Measurements from ENCODE around the gene CACNA1S. TPM values are rescaled to one million over a fixed set of nuclear protein-coding genes. Genes with fewer than 3 reads are reported as not detected.

The CACNA1S gene
- total RNA-seq, 3 donors from 2014 or later: not detected

DNA sequence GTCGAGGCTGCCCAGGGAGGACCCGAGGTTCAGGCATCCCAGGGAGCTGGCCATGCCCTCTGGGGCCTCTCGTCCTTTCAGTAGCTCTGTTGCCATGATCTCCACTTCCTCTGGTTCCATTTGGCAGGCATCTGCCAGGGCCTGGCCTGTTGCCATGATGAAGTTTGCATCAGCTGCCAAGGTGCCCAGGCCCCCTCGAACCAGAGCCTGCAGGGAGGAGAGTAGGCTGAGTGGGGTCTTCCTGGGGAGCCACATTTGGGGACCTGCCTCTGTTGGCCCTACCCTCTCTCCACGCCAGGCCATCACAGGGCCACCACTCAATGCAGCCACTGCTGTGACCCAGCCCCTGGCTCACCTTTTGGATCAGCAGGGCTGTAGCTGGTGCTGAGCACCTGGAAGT lies 72.3 kb downstream of the CACNA1S start:
- no peak overlapping the region for H3K4me3 ChIP-seq
- no peaks in the 10 kb centered on the region for H3K4me1 ChIP-seq
- H3K36me3 ChIP-seq: no peaks in the 10 kb centered on the region
- H3K27me3 ChIP-seq: peaks cover 0 to 5% of the 10 kb centered on the region in 2 donors
- intact Hi-C loops (cut with DNase I; ENCODE audit: low total_unique reads): loop anchor here (10.0 kb wide), 1 partner anchor 65 kb away; no protein-coding TSS in a partner anchor
- TF ChIP-seq CTCF (IDR thresholded peaks at IDR 0.05): no peak
- TF ChIP-seq POLR2A (IDR thresholded peaks at IDR 0.05): no peak
- no peak for TF ChIP-seq POLR2AphosphoS5 (IDR thresholded peaks at IDR 0.05)
- DNase-seq (ENCODE audit: low spot score in 2 of 2): no peak
- no peak overlapping the region for H3K27ac ChIP-seq
- no peaks in the 10 kb centered on the region for H3K9me3 ChIP-seq

DNA sequence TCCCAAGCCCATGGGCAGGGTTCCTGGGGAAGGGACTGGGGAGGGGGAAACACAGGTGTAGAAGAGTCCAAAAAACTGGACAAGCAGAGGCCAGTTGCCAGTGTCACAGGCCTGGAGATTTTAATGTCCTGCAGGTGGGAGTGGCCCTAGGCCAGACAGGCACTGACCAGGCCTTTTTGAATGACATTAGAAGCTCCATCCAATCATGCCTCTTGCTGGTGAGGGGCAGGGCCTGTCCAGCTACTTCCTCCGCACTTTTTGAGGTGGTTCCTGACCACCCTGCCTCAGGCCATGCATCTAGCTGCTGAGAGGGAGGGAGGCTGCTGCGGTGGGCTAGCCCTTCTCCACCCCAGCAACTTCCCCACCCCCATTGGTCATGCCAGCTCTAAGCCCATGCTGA lies 72.8 kb downstream of the CACNA1S start:
- no peak for DNase-seq (ENCODE audit: low spot score in 2 of 2)
- peaks cover 0 to 5% of the 10 kb centered on the region in 2 donors for H3K27me3 ChIP-seq
- TF ChIP-seq CTCF (IDR thresholded peaks at IDR 0.05) (no peak), POLR2A (IDR thresholded peaks at IDR 0.05) (no peak), POLR2AphosphoS5 (IDR thresholded peaks at IDR 0.05) (no peak)
- H3K36me3 ChIP-seq: no peaks in the 10 kb centered on the region
- no peak overlapping the region for H3K4me3 ChIP-seq
- intact Hi-C loops (cut with DNase I; ENCODE audit: low total_unique reads): no loop called here
- H3K4me1 ChIP-seq: no peaks in the 10 kb centered on the region
- H3K9me3 ChIP-seq: no peaks in the 10 kb centered on the region
- no peak overlapping the region for H3K27ac ChIP-seq

- peaks cover 0 to 5% of the 10 kb centered on the region in 2 donors for H3K27me3 ChIP-seq
- no peak for TF ChIP-seq CTCF (IDR thresholded peaks at IDR 0.05)
- no peak for TF ChIP-seq POLR2AphosphoS5 (IDR thresholded peaks at IDR 0.05)
- no peak for TF ChIP-seq POLR2A (IDR thresholded peaks at IDR 0.05)
- no peak overlapping the region for H3K27ac ChIP-seq
- H3K36me3 ChIP-seq: no peaks in the 10 kb centered on the region
- intact Hi-C loops (cut with DNase I; ENCODE audit: low total_unique reads): no loop called here
- no peak overlapping the region for H3K4me3 ChIP-seq
- no peak for DNase-seq (ENCODE audit: low spot score in 2 of 2)
- H3K9me3 ChIP-seq: no peaks in the 10 kb centered on the region
- H3K4me1 ChIP-seq: no peaks in the 10 kb centered on the region
Observed at GRCh38 chr1:201038186-201038876, 73.9 kb downstream of the CACNA1S start.

- H3K9me3 ChIP-seq: no peaks in the 10 kb centered on the region
- H3K27me3 ChIP-seq: peaks cover 0 to 5% of the 10 kb centered on the region in 2 donors
- H3K36me3 ChIP-seq: no peaks in the 10 kb centered on the region
- H3K4me3 ChIP-seq: no peak overlapping the region
- no peaks in the 10 kb centered on the region for H3K4me1 ChIP-seq
- intact Hi-C loops (cut with DNase I; ENCODE audit: low total_unique reads): no loop called here
- no peak overlapping the region for H3K27ac ChIP-seq
- no peak for TF ChIP-seq POLR2A (IDR thresholded peaks at IDR 0.05)
- TF ChIP-seq POLR2AphosphoS5 (IDR thresholded peaks at IDR 0.05): no peak
- TF ChIP-seq CTCF (IDR thresholded peaks at IDR 0.05): no peak
- DNase-seq (ENCODE audit: low spot score in 2 of 2): no peak
Observed at GRCh38 chr1:201036188-201036842, 75.9 kb downstream of the CACNA1S start.

- Histone ChIP-seq H3K27me3 (peaks cover 0 to 5% of the 10 kb centered on the region in 2 donors), H3K36me3 (no peaks in the 10 kb centered on the region), H3K27ac (no peak overlapping the region), H3K4me1 (no peaks in the 10 kb centered on the region), H3K9me3 (no peaks in the 10 kb centered on the region), H3K4me3 (no peak overlapping the region)
- no peak for TF ChIP-seq POLR2AphosphoS5 (IDR thresholded peaks at IDR 0.05)
- intact Hi-C loops (cut with DNase I; ENCODE audit: low total_unique reads): no loop called here
- no peak for DNase-seq (ENCODE audit: low spot score in 2 of 2)
Observed at GRCh38 chr1:201034671-201035070, 77.6 kb downstream of the CACNA1S start.
